GM23338 (cell line): ENCODE results near the gene PTPRA. TPM values are rescaled to one million over a fixed set of nuclear protein-coding genes. Genes with fewer than 3 reads are reported as not detected.

Experiments used
- ATAC-seq: fragments of 200-7000 bp; cut with Tn5 transposase; 3 replicates; pipeline ENCODE4 v1.9.1; 2020
- DNase-seq: peaks from one replicate; pipeline ENCODE4 v3.0.0-alpha.2; 2015; ENCODE audit warnings: low spot score
- H2AFZ ChIP-seq: fragments of 200-600 bp; sonication (generic); 2 replicates; pipeline ENCODE4 v1.8.0; 2016; ENCODE audit warnings: antibody characterized with exemption, mild to moderate bottlenecking, moderate library complexity
- H3F3A ChIP-seq: fragments of 200-600 bp; sonication (generic); replicated peaks from 2 replicates; pipeline ENCODE4 v1.8.0; 2017; ENCODE audit warnings: antibody characterized with exemption, mixed run types, low read depth
- H3K27ac ChIP-seq: fragments of 200-600 bp; sonication (generic); 2 replicates; pipeline ENCODE4 v1.6.1; 2016; ENCODE audit warnings: low read depth
- H3K27me3 ChIP-seq: fragments of 200-600 bp; sonication (generic); 2 replicates; pipeline ENCODE4 v1.8.0; 2016; ENCODE audit warnings: mild to moderate bottlenecking, mixed run types, moderate library complexity; ENCODE audit not compliant: insufficient read depth
- H3K36me3 ChIP-seq: fragments of 200-600 bp; sonication (generic); 2 replicates; pipeline ENCODE4 v1.8.0; 2016; ENCODE audit warnings: mild to moderate bottlenecking; ENCODE audit not compliant: insufficient read depth
- H3K4me1 ChIP-seq: fragments of 200-600 bp; sonication (generic); 2 replicates; pipeline ENCODE4 v1.8.0; 2016; ENCODE audit warnings: mild to moderate bottlenecking, moderate library complexity; ENCODE audit not compliant: insufficient read depth
- H3K4me2 ChIP-seq: fragments of 200-600 bp; sonication (generic); 2 replicates; pipeline ENCODE4 v1.7.1; 2017; ENCODE audit warnings: mixed run types
- H3K4me3 ChIP-seq: fragments of 200-600 bp; sonication (generic); 2 replicates; pipeline ENCODE4 v1.6.1; 2016; ENCODE audit warnings: mixed run types
- H3K79me2 ChIP-seq: fragments of 200-600 bp; sonication (generic); replicated peaks from 2 replicates; pipeline ENCODE4 v1.8.0; 2017; ENCODE audit warnings: mild to moderate bottlenecking; ENCODE audit not compliant: insufficient read depth
- H3K9me2 ChIP-seq: fragments of 200-600 bp; sonication (generic); 2 replicates; pipeline ENCODE4 v1.8.0; 2017; ENCODE audit not compliant: insufficient read depth
- H4K20me1 ChIP-seq: fragments of 200-600 bp; sonication (generic); replicated peaks from 2 replicates; pipeline ENCODE4 v1.8.0; 2017; ENCODE audit warnings: mild to moderate bottlenecking; ENCODE audit not compliant: insufficient read depth
- H3K27ac Mint-ChIP-seq: 2 replicates; pipeline ENCODE4 v1.8.0; 2020; ENCODE audit warnings: inconsistent platforms, mild to moderate bottlenecking, moderate library complexity, mixed read lengths
- H3K27me3 Mint-ChIP-seq: 3 replicates; pipeline ENCODE4 v1.8.0; 2022; ENCODE audit warnings: low read depth, mild to moderate bottlenecking, moderate library complexity, mixed read lengths, inconsistent platforms; ENCODE audit not compliant: insufficient read depth, poor library complexity
- H3K36me3 Mint-ChIP-seq: 3 replicates; pipeline ENCODE4 v1.8.0; 2021; ENCODE audit warnings: low read depth, mild to moderate bottlenecking, inconsistent platforms, moderate library complexity, mixed read lengths
- H3K4me1 Mint-ChIP-seq: 3 replicates; pipeline ENCODE4 v1.8.0; 2020; ENCODE audit warnings: mild to moderate bottlenecking, inconsistent platforms, mixed read lengths
- H3K4me3 Mint-ChIP-seq: 3 replicates; pipeline ENCODE4 v1.8.0; 2021; ENCODE audit warnings: moderate library complexity, mild to moderate bottlenecking, inconsistent platforms, mixed read lengths
- H3K9me3 Mint-ChIP-seq: 3 replicates; pipeline ENCODE4 v1.8.0; 2020; ENCODE audit warnings: moderate library complexity, mild to moderate bottlenecking, inconsistent platforms, mixed read lengths
- CREB1 ChIP-seq: fragments of 250-450 bp; sonication (Bioruptor Pico); IDR thresholded peaks from 2 replicates; pipeline ENCODE4 v1.5.0; 2020; ENCODE audit warnings: low read depth, mild to moderate bottlenecking, moderate library complexity
- CTCF ChIP-seq, 2 experiments: fragments of 200-600 bp in 1 of 2; sonication (generic) in 1 of 2; conservative IDR thresholded peaks; 2 replicates each; pipeline versions ENCODE4 v1.5.1 to v1.6.1; 2016 to 2017; ENCODE audit warnings: antibody characterized with exemption in 2 of 2, low read depth in 2 of 2, mild to moderate bottlenecking in 2 of 2, moderate library complexity in 1 of 2
- EZH2 ChIP-seq: fragments of 200-600 bp; sonication (generic); IDR thresholded peaks from one replicate; pipeline ENCODE4 v1.8.0; 2017; ENCODE audit warnings: antibody characterized with exemption, mild to moderate bottlenecking, low read depth; ENCODE audit not compliant: unreplicated experiment
- EZH2phosphoT487 ChIP-seq: fragments of 200-600 bp; sonication (generic); IDR thresholded peaks from one replicate; pipeline ENCODE4 v1.8.1; 2018; ENCODE audit warnings: antibody characterized with exemption; ENCODE audit not compliant: unreplicated experiment
- JUNB ChIP-seq: IDR thresholded peaks from one replicate; pipeline ENCODE4 v1.6.1; 2016; ENCODE audit warnings: antibody characterized with exemption; ENCODE audit not compliant: unreplicated experiment
- POLR2AphosphoS5 ChIP-seq: IDR thresholded peaks from 2 replicates; pipeline ENCODE4 v1.6.1; 2016; ENCODE audit warnings: antibody characterized with exemption, low read depth
- REST ChIP-seq: IDR thresholded peaks from one replicate; pipeline ENCODE4 v1.6.1; 2018; ENCODE audit warnings: antibody characterized with exemption; ENCODE audit not compliant: unreplicated experiment
- STAT1 ChIP-seq: IDR thresholded peaks from one replicate; pipeline ENCODE4 v1.6.1; 2016; ENCODE audit warnings: antibody characterized with exemption; ENCODE audit not compliant: unreplicated experiment
- ZNF114 ChIP-seq: fragments of 250-450 bp; sonication (Bioruptor Pico); IDR thresholded peaks from 2 replicates; pipeline ENCODE4 v1.5.0; 2020; ENCODE audit warnings: mild to moderate bottlenecking, moderate library complexity
- polyA plus RNA-seq: library from polyadenylated mRNA; unstranded; fragments of >200 nt; fragmentation: Nextera tagmentation; extraction: Ambion mirVana; gene quantifications from 2 replicates; pipeline ENCODE4 v1.2.1, GENCODE V29; 2016
- total RNA-seq: library from RNA; depleted of rRNA; stranded (reverse); fragments of >200 nt; shearing (Covaris generic); gene quantifications from 2 replicates; pipeline ENCODE4 v1.2.3, GENCODE V29; 2014
- TF ChIP-seq, protein P1 (sequence below): fragments of 250-450 bp; sonication (Bioruptor Pico); IDR thresholded peaks from 2 replicates; pipeline ENCODE4 v1.5.0; 2020; ENCODE audit warnings: mild to moderate bottlenecking, moderate library complexity

PTPRA gene
- total and polyA plus RNA-seq, 2 experiments from 2014 or later, result 37.8 to 39.3 TPM

GRCh38 chr20:3003416-3003815, 130.1 kb downstream of the PTPRA start (continued):
- TF ChIP-seq, protein P1, sequence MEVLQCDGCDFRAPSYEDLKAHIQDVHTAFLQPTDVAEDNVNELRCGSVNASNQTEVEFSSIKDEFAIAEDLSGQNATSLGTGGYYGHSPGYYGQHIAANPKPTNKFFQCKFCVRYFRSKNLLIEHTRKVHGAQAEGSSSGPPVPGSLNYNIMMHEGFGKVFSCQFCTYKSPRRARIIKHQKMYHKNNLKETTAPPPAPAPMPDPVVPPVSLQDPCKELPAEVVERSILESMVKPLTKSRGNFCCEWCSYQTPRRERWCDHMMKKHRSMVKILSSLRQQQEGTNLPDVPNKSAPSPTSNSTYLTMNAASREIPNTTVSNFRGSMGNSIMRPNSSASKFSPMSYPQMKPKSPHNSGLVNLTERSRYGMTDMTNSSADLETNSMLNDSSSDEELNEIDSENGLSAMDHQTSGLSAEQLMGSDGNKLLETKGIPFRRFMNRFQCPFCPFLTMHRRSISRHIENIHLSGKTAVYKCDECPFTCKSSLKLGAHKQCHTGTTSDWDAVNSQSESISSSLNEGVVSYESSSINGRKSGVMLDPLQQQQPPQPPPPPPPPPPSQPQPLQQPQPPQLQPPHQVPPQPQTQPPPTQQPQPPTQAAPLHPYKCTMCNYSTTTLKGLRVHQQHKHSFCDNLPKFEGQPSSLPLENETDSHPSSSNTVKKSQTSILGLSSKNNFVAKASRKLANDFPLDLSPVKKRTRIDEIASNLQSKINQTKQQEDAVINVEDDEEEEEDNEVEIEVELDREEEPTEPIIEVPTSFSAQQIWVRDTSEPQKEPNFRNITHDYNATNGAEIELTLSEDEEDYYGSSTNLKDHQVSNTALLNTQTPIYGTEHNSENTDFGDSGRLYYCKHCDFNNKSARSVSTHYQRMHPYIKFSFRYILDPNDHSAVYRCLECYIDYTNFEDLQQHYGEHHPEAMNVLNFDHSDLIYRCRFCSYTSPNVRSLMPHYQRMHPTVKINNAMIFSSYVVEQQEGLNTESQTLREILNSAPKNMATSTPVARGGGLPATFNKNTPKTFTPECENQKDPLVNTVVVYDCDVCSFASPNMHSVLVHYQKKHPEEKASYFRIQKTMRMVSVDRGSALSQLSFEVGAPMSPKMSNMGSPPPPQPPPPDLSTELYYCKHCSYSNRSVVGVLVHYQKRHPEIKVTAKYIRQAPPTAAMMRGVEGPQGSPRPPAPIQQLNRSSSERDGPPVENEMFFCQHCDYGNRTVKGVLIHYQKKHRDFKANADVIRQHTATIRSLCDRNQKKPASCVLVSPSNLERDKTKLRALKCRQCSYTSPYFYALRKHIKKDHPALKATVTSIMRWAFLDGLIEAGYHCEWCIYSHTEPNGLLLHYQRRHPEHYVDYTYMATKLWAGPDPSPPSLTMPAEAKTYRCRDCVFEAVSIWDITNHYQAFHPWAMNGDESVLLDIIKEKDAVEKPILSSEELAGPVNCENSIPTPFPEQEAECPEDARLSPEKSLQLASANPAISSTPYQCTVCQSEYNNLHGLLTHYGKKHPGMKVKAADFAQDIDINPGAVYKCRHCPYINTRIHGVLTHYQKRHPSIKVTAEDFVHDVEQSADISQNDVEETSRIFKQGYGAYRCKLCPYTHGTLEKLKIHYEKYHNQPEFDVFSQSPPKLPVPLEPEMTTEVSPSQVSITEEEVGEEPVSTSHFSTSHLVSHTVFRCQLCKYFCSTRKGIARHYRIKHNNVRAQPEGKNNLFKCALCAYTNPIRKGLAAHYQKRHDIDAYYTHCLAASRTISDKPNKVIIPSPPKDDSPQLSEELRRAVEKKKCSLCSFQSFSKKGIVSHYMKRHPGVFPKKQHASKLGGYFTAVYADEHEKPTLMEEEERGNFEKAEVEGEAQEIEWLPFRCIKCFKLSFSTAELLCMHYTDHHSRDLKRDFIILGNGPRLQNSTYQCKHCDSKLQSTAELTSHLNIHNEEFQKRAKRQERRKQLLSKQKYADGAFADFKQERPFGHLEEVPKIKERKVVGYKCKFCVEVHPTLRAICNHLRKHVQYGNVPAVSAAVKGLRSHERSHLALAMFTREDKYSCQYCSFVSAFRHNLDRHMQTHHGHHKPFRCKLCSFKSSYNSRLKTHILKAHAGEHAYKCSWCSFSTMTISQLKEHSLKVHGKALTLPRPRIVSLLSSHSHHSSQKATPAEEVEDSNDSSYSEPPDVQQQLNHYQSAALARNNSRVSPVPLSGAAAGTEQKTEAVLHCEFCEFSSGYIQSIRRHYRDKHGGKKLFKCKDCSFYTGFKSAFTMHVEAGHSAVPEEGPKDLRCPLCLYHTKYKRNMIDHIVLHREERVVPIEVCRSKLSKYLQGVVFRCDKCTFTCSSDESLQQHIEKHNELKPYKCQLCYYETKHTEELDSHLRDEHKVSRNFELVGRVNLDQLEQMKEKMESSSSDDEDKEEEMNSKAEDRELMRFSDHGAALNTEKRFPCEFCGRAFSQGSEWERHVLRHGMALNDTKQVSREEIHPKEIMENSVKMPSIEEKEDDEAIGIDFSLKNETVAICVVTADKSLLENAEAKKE (CRISPR knock-in tag), result no peak
- no peak for TF ChIP-seq STAT1

- no peak overlapping the region for H3K4me2 ChIP-seq
- peaks cover 5% of the 10 kb centered on the region; the same call in 1 of the 2 replicates for H4K20me1 ChIP-seq
- H3K27me3 ChIP-seq, result no peaks in the 10 kb centered on the region
- H3K36me3 ChIP-seq, result peaks cover 27% of the 10 kb centered on the region
- DNase-seq (no peak), ATAC-seq (no peak)
- Mint-ChIP-seq H3K4me1 (no peaks in the 10 kb centered on the region), H3K9me3 (no peaks in the 10 kb centered on the region), H3K27me3 (peaks cover 2% of the 10 kb centered on the region), H3K36me3 (peaks cover 36% of the 10 kb centered on the region), H3K4me3 (no peak overlapping the region), H3K27ac (no peak overlapping the region)
- H3K4me1 ChIP-seq, result no peaks in the 10 kb centered on the region
- H3K9me2 ChIP-seq, result no peaks in the 10 kb centered on the region
- no peaks in the 10 kb centered on the region for H3K79me2 ChIP-seq
- no peaks in the 10 kb centered on the region for H3F3A ChIP-seq
- no peak overlapping the region for H3K27ac ChIP-seq
- H3K4me3 ChIP-seq, result no peak overlapping the region
- no peak overlapping the region for H2AFZ ChIP-seq
- TF ChIP-seq REST (no peak), EZH2phosphoT487 (no peak), STAT1 (no peak), CREB1 (CRISPR knock-in tag) (no peak), JUNB (no peak), EZH2 (no peak), CTCF (conservative IDR thresholded peaks at IDR 0.05; ENCODE audit: low read depth in 2 of 2) (no peak), ZNF114 (no peak), POLR2AphosphoS5 (no peak)
These were observed 137.9 kb downstream of the PTPRA start for GRCh38 chr20:3010985-3011723.
